Adrenal gland (tissue), 12 donors: ENCODE results near the gene PMPCA. TPM values are rescaled to one million over a fixed set of nuclear protein-coding genes. Genes with fewer than 3 reads are reported as not detected.

Experiments used
- DNase-seq, 7 donors: peaks; one replicate each; pipeline ENCODE4 v3.0.0-alpha.2; 2019 to 2020
- H3K27ac ChIP-seq, 5 donors: fragments of 200-600 bp; sonication (generic) in 4 of 5; 1 replicate in 3 of 5; 2 replicates in 2 of 5; pipeline versions ENCODE4 v1.5.1 to v1.8.0; 2016 to 2020; ENCODE audit warnings: mild to moderate bottlenecking in 1 of 5
- H3K27me3 ChIP-seq: fragments of 200-600 bp; 2 replicates; pipeline ENCODE4 v1.8.0; 2021
- H3K36me3 ChIP-seq, 2 donors: fragments of 200-600 bp; replicated peaks in 1 of 2; 1 replicate in 1 of 2; 2 replicates in 1 of 2; pipeline versions ENCODE4 v1.5.1 to v1.8.0; 2018 to 2022
- H3K4me1 ChIP-seq, 2 donors: fragments of 200-600 bp; replicated peaks in 1 of 2; 1 replicate in 1 of 2; 2 replicates in 1 of 2; pipeline versions ENCODE4 v1.5.1 to v1.8.0; 2018 to 2021
- H3K4me3 ChIP-seq, 4 donors: fragments of 200-600 bp; sonication (generic) in 3 of 4; one replicate each; pipeline ENCODE4 v1.5.1; 2016 to 2018
- H3K9me3 ChIP-seq, 3 donors: fragments of 200-600 bp; sonication (generic) in 1 of 3; replicated peaks in 1 of 3; 1 replicate in 2 of 3; 2 replicates in 1 of 3; pipeline versions ENCODE4 v1.5.1 to v1.8.0; 2016 to 2021
- POLR2A ChIP-seq, 2 donors: fragments of 450-650 bp; IDR thresholded peaks; one replicate each; pipeline ENCODE4 v1.6.1; 2017; ENCODE audit warnings: antibody characterized with exemption in 2 of 2, mild to moderate bottlenecking in 2 of 2, moderate library complexity in 1 of 2
- WGBS, 4 donors: extraction: QIAGEN DNeasy Blood & Tissue Kit in 2 of 4; methylation state at CpG; one replicate each; pipeline versions ENCODE4 v1.1.5 to v1.1.7; 2013 to 2017; 5-methylcytosine and 5-hydroxymethylcytosine counted together
- intact Hi-C, 2 donors: fragments of 100-400 bp; cut with DNase I; formaldehyde crosslinking; loops; one replicate each; pipeline versions ENCODE4 v1.14.1 to v1.15.0; 2022 to 2023
- polyA plus RNA-seq, 3 donors: library from polyadenylated mRNA; stranded (reverse); fragments of 200-250 nt in 2 of 3; fragments of 350-450 nt in 1 of 3; fragmentation: Illumina TruSeq in 1 of 3; extraction: RNeasy Lipid Tissue Mini Kit (QIAGEN cat#74804) in 1 of 3; gene quantifications; one replicate each; pipeline ENCODE4 v1.2.3, GENCODE V29; 2013 to 2014
- total RNA-seq, 9 donors: library from RNA; depleted of rRNA in 4 of 9; stranded (reverse); fragments of >200 nt in 4 of 9; fragments of 120-200 nt in 1 of 9; fragmentation: NEBNext Ultra II Directional in 1 of 9; extraction: Animal tissue kit (Norgen Biotek cat#: 25700) in 1 of 9; gene quantifications; one replicate each; pipeline versions ENCODE4 v1.1.0 to v1.2.4, GENCODE V29; 2013 to 2023
- TF ChIP-seq, protein P1 (sequence below), 6 experiments: fragments of 450-650 bp in 4 of 6; fragments of 200-600 bp in 2 of 6; sonication (generic) in 1 of 6; IDR thresholded peaks; 1 replicate in 5 of 6; 2 replicates in 1 of 6; pipeline versions ENCODE4 v1.5.1 to v1.8.0; 2016 to 2021; ENCODE audit warnings: antibody characterized with exemption in 6 of 6, mild to moderate bottlenecking in 2 of 6, moderate library complexity in 1 of 6
- donor health status: healthy with polysubstance abuse.
- donor health status: Bipolar disorder and iron deficiency.
- donor health status: DM: yes; HTN: yes; CAD: no.
- donor health status: DM: no; HTN: no; CAD: no.
- donor health status: DM: no; HTN: no; CAD: no.
- donor health status: DM: yes; HTN: yes; CAD: no.

Gene PMPCA
- total and polyA plus RNA-seq, 12 donors, result 43.4 to 138 (median 81.6) TPM

DNA sequence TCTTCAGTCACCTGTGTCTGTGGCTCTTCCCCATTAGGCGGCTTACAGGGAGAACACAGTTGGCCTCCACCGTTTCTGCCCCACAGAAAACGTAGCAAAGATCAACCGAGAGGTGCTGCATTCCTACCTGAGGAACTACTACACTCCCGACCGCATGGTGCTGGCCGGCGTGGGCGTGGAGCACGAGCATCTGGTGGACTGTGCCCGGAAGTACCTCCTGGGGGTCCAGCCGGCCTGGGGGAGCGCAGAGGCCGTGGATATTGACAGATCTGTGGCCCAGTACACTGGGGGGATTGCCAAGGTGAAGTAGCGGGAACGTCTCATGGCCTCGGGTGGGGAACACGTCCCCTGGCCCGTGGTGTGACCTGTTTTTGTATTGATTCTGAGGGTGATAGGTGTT is 6.5 kb downstream of the PMPCA start:
- DNase-seq, result no peak
- Histone ChIP-seq H3K27me3 (no peaks in the 10 kb centered on the region), H3K27ac (no peak overlapping the region), H3K4me1 (peaks cover 0 to 5% of the 10 kb centered on the region in 2 donors), H3K4me3 (no peak overlapping the region), H3K36me3 (peaks cover 0 to 96% of the 10 kb centered on the region in 2 donors), H3K9me3 (no peaks in the 10 kb centered on the region)
- intact Hi-C loops, result no loop called here
- TF ChIP-seq, protein P1, sequence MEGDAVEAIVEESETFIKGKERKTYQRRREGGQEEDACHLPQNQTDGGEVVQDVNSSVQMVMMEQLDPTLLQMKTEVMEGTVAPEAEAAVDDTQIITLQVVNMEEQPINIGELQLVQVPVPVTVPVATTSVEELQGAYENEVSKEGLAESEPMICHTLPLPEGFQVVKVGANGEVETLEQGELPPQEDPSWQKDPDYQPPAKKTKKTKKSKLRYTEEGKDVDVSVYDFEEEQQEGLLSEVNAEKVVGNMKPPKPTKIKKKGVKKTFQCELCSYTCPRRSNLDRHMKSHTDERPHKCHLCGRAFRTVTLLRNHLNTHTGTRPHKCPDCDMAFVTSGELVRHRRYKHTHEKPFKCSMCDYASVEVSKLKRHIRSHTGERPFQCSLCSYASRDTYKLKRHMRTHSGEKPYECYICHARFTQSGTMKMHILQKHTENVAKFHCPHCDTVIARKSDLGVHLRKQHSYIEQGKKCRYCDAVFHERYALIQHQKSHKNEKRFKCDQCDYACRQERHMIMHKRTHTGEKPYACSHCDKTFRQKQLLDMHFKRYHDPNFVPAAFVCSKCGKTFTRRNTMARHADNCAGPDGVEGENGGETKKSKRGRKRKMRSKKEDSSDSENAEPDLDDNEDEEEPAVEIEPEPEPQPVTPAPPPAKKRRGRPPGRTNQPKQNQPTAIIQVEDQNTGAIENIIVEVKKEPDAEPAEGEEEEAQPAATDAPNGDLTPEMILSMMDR (IDR thresholded peaks at IDR 0.05), result no peak
- TF ChIP-seq POLR2A (IDR thresholded peaks at IDR 0.05), result no peak
- WGBS, 4 donors, result 81 to 92% (median 91%) methylated on average over 15 to 19 of the region's 19 CpGs

DNA sequence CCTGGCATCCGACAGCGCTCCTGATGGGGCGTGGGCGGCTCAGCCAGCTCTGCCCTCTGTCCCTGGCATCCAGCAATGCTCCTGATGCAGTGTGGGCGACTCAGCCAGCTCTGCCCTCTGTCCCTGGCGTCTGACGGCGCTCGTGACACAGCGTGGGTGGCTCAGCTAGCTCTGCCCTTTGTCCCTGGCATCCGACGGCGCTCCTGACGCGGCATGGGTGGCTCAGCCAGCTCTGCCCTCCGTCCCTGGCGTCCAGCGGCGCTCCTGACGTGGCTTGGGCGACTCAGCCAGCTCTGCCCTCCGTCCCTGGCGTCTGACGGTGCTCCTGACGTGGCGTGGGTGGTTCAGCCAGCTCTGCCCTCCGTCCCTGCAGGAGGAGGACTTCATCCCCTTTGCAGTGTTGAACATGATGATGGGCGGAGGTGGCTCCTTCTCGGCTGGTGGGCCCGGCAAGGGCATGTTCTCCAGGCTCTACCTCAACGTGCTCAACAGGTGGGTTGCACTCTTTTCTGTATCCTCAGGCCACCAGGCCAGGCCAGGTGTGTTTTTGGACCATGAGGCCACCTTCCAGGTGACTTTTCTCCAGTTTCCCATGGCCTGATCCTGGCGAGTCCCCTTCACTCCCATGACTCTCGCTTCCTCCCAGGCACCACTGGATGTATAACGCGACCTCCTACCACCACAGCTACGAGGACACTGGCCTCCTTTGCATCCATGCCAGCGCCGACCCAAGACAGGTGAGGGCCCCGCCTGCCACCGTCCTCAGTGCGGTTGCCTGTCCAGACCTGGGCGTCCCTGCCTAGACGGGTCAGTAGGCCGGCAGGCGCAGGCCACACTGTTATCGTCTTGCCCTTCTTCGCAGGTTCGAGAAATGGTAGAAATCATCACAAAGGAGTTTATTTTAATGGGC is 8.0 kb downstream of the PMPCA start:
- Histone ChIP-seq H3K27me3 (no peaks in the 10 kb centered on the region), H3K4me3 (no peak overlapping the region), H3K36me3 (peaks cover 0 to 100% of the 10 kb centered on the region in 2 donors), H3K9me3 (no peaks in the 10 kb centered on the region), H3K27ac (no peak overlapping the region), H3K4me1 (no peaks in the 10 kb centered on the region)
- no peak for DNase-seq
- 89 to 93% (median 92%) methylated on average over 33 to 48 of the region's 48 CpGs for WGBS, 4 donors
- intact Hi-C loops, result no loop called here
- TF ChIP-seq, protein P1 (IDR thresholded peaks at IDR 0.05), result no peak
- no peak for TF ChIP-seq POLR2A (IDR thresholded peaks at IDR 0.05)

DNA sequence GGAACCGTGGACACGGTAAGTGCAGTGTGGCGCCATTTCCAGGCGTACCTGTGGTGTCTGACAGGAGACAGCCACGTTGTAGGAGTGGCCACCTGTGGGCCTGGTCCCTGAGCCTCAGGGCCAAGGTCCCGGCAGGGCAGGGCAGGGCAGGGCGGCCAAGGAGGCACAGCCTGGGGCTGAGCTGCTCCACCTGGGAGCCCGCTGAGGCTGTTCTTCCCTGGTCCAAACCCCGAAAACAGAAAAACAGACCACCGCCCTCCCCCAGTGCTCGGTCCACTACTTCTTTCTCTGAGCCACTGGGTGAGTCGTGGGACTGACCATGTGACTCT is 8.6 kb downstream of the PMPCA start:
- H3K36me3 ChIP-seq, result peaks cover 0 to 100% of the 10 kb centered on the region in 2 donors
- H3K4me3 ChIP-seq, result no peak overlapping the region
- intact Hi-C loops, result no loop called here
- H3K27me3 ChIP-seq, result no peaks in the 10 kb centered on the region
- DNase-seq, result no peak
- TF ChIP-seq, protein P1 (IDR thresholded peaks at IDR 0.05), result no peak
- TF ChIP-seq POLR2A (IDR thresholded peaks at IDR 0.05), result no peak
- no peaks in the 10 kb centered on the region for H3K9me3 ChIP-seq
- WGBS, 4 donors, result 88 to 95% (median 92%) methylated on average over 7 to 12 of the region's 12 CpGs
- H3K4me1 ChIP-seq, result no peaks in the 10 kb centered on the region
- no peak overlapping the region for H3K27ac ChIP-seq

DNA sequence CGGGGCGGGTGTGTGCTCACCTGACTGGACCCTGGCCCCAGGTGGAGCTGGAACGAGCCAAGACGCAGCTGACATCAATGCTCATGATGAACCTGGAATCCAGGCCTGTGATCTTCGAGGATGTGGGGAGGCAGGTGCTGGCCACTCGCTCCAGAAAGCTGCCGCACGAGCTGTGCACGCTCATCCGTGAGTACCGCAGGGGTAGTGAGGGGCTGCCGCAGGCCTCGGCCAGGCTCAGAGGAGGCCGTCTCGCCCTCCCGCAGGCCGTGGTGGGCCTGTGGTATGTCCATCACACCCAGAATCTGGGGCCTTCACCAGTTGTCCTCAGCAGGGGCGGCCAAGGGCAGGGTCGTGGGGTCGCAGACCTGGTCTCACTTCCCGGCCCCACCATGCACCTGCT is 11.3 kb downstream of the PMPCA start:
- Histone ChIP-seq H3K27me3 (no peaks in the 10 kb centered on the region), H3K36me3 (peaks cover 0 to 78% of the 10 kb centered on the region in 2 donors), H3K4me1 (no peaks in the 10 kb centered on the region), H3K9me3 (no peaks in the 10 kb centered on the region), H3K27ac (no peak overlapping the region), H3K4me3 (no peak overlapping the region)
- TF ChIP-seq, protein P1 (IDR thresholded peaks at IDR 0.05), result no peak
- TF ChIP-seq POLR2A (IDR thresholded peaks at IDR 0.05), result no peak
- intact Hi-C loops, result no loop called here
- 85 to 93% (median 91%) methylated on average over 10 to 21 of the region's 21 CpGs for WGBS, 4 donors
- DNase-seq, result no peak
